Nephron progenitor cell (in vitro differentiated cells): Measurements from ENCODE around the gene RNF166.

ENCODE experiments used
- DNase-seq: peaks from one replicate; pipeline ENCODE4 v3.0.0; 2021
- H3K27ac Mint-ChIP-seq: 2 replicates; pipeline ENCODE4 v1.8.0; 2021; ENCODE audit warnings: mild to moderate bottlenecking, moderate library complexity, mixed read lengths
- H3K27me3 Mint-ChIP-seq: 2 replicates; pipeline ENCODE4 v1.8.0; 2021; ENCODE audit warnings: mild to moderate bottlenecking, low read depth, mixed read lengths; ENCODE audit not compliant: poor library complexity
- H3K36me3 Mint-ChIP-seq: 2 replicates; pipeline ENCODE4 v1.8.0; 2021; ENCODE audit warnings: low read depth, mixed read lengths
- H3K4me1 Mint-ChIP-seq: 2 replicates; pipeline ENCODE4 v1.8.0; 2021; ENCODE audit warnings: mixed read lengths
- H3K4me3 Mint-ChIP-seq: 2 replicates; pipeline ENCODE4 v1.8.0; 2021; ENCODE audit warnings: mild to moderate bottlenecking, moderate library complexity, mixed read lengths
- H3K9me3 Mint-ChIP-seq: 2 replicates; pipeline ENCODE4 v1.8.0; 2021; ENCODE audit warnings: mild to moderate bottlenecking, moderate library complexity, mixed read lengths
- CTCF ChIP-seq: fragments of 200-600 bp; sonication (generic); IDR thresholded peaks from 2 replicates; pipeline ENCODE4 v1.5.0; 2021; ENCODE audit warnings: antibody characterized with exemption

RNF166 gene

GRCh38 chr16:88686439-88687253 lies 19.6 kb downstream of the RNF166 start, which contains the start of gene SNAI3:
Gene SNAI3, minus strand, starts transcription at chr16:88686507. Its CDS starts 101 bp downstream, at chr16:88686406.
- H3K27me3 Mint-ChIP-seq, result peaks cover 89% of the 10 kb centered on the region
- H3K4me1 Mint-ChIP-seq, result peaks cover 23% of the 10 kb centered on the region
- peak within 1 kb of the TSS; percentile 62 for H3K4me3 Mint-ChIP-seq
- H3K27ac Mint-ChIP-seq, result no peak within 1 kb of the TSS
- DNase-seq, result peak; percentile 96
- no peak for TF ChIP-seq CTCF
- H3K36me3 Mint-ChIP-seq, result no peaks in the 10 kb centered on the region
- H3K9me3 Mint-ChIP-seq, result no peaks in the 10 kb centered on the region

- Mint-ChIP-seq H3K36me3 (no peaks in the 10 kb centered on the region), H3K4me3 (peak overlapping the region; percentile 62), H3K27me3 (peaks cover 89% of the 10 kb centered on the region), H3K9me3 (no peaks in the 10 kb centered on the region), H3K4me1 (peaks cover 23% of the 10 kb centered on the region), H3K27ac (no peak overlapping the region)
- TF ChIP-seq CTCF, result no peak
- DNase-seq, result no peak
Measured at GRCh38 chr16:88686062-88686438, 20.2 kb downstream of the RNF166 start.

GRCh38 chr16:88685156-88686061 lies 20.8 kb downstream of the RNF166 start:
- TF ChIP-seq CTCF, result peak; percentile 49
- H3K36me3 Mint-ChIP-seq, result no peaks in the 10 kb centered on the region
- no peak for DNase-seq
- no peaks in the 10 kb centered on the region for H3K9me3 Mint-ChIP-seq
- H3K4me1 Mint-ChIP-seq, result peaks cover 23% of the 10 kb centered on the region
- peaks cover 82% of the 10 kb centered on the region for H3K27me3 Mint-ChIP-seq
- no peak overlapping the region for H3K27ac Mint-ChIP-seq
- H3K4me3 Mint-ChIP-seq, result no peak overlapping the region

DNA sequence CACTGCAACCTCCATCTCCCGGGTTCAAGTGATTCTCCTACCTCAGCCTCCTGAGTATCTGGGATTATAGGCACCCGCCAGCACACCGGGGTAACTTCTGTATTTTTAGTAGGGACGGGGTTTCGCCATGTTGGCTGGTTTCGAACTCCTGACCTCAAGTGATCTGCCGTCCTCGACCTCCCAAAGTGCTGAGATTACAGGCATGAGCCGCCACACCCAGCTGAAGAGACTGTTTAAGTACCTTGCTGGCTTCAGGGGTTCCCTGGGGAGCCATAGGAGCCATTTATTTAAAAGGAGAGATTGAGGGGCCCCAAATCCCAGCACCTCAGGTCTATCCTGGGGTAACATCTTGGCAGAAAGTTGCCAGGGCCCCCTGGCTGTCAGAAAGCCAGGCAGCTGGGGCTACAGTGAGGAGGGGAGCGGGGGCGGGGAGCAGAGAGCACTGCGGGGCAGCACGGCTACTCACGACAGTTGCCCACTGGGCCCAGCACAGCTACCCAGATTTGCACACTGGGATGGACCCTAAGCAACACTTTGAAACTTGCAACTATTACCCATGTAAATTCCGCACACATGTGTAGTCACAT lies 21.5 kb downstream of the RNF166 start:
- H3K9me3 Mint-ChIP-seq, result no peaks in the 10 kb centered on the region
- peaks cover 75% of the 10 kb centered on the region for H3K27me3 Mint-ChIP-seq
- H3K4me1 Mint-ChIP-seq, result peaks cover 23% of the 10 kb centered on the region
- no peak overlapping the region for H3K27ac Mint-ChIP-seq
- no peaks in the 10 kb centered on the region for H3K36me3 Mint-ChIP-seq
- H3K4me3 Mint-ChIP-seq, result no peak overlapping the region
- DNase-seq, result no peak
- no peak for TF ChIP-seq CTCF

GRCh38 chr16:88681709-88682451 lies 24.3 kb downstream of the RNF166 start:
- Mint-ChIP-seq H3K27me3 (peaks cover 47% of the 10 kb centered on the region), H3K27ac (no peak overlapping the region), H3K4me3 (no peak overlapping the region), H3K9me3 (no peaks in the 10 kb centered on the region), H3K36me3 (no peaks in the 10 kb centered on the region), H3K4me1 (peaks cover 18% of the 10 kb centered on the region)
- TF ChIP-seq CTCF, result no peak
- DNase-seq, result no peak
